Parathyroid adenoma (tissue), 2 donors: ENCODE measurements around the gene TXNDC5.
A peak's percentile ranks its signal among the peaks of the same experiment; 100 is the strongest.

ENCODE experiments used
- H2AFZ ChIP-seq: fragments of 300-600 bp; sonication (generic); one replicate; pipeline ENCODE4 v1.7.0; 2017; ENCODE audit warnings: antibody characterized with exemption, mild to moderate bottlenecking
- H3K27ac ChIP-seq: fragments of 300-600 bp; sonication (generic); one replicate; pipeline ENCODE4 v1.7.0; 2017
- H3K27me3 ChIP-seq: fragments of 300-600 bp; sonication (generic); one replicate; pipeline ENCODE4 v1.7.0; 2017; ENCODE audit warnings: low read length; ENCODE audit not compliant: control insufficient read depth, insufficient read depth
- H3K36me3 ChIP-seq: fragments of 300-600 bp; sonication (generic); one replicate; pipeline ENCODE4 v1.7.0; 2017; ENCODE audit warnings: low read length; ENCODE audit not compliant: control insufficient read depth, insufficient read depth
- H3K4me1 ChIP-seq: fragments of 300-600 bp; sonication (generic); one replicate; pipeline ENCODE4 v1.7.0; 2017; ENCODE audit warnings: control low read depth
- H3K4me2 ChIP-seq: fragments of 300-600 bp; sonication (generic); one replicate; pipeline ENCODE4 v1.7.0; 2017; ENCODE audit warnings: low read length
- H3K4me3 ChIP-seq: fragments of 300-600 bp; sonication (generic); one replicate; pipeline ENCODE4 v1.7.0; 2017; ENCODE audit warnings: low read depth, low read length
- H3K79me2 ChIP-seq: fragments of 300-600 bp; sonication (generic); one replicate; pipeline ENCODE4 v1.7.0; 2017; ENCODE audit warnings: control low read depth
- H3K9ac ChIP-seq: fragments of 300-600 bp; sonication (generic); one replicate; pipeline ENCODE4 v1.7.0; 2017; ENCODE audit warnings: mild to moderate bottlenecking
- H3K9me3 ChIP-seq: fragments of 300-600 bp; sonication (generic); one replicate; pipeline ENCODE4 v1.7.0; 2017; ENCODE audit warnings: low read length; ENCODE audit not compliant: control insufficient read depth
- CTCF ChIP-seq: fragments of 300-600 bp; sonication (generic); IDR thresholded peaks from one replicate; pipeline ENCODE4 v1.7.0; 2017; ENCODE audit warnings: antibody characterized with exemption, mild to moderate bottlenecking
- donor health status: primary hyperparathyroidism.

TXNDC5 gene

GRCh38 chr6:7912736-7913517, 2.3 kb upstream of the TXNDC5 start:
- Histone ChIP-seq H3K4me3 (no peak overlapping the region), H3K4me1 (peaks cover 4% of the 10 kb centered on the region), H2AFZ (no peak overlapping the region), H3K4me2 (no peak overlapping the region), H3K36me3 (no peaks in the 10 kb centered on the region), H3K27me3 (no peaks in the 10 kb centered on the region), H3K9me3 (no peaks in the 10 kb centered on the region), H3K27ac (no peak overlapping the region), H3K9ac (no peak overlapping the region), H3K79me2 (peaks cover 2% of the 10 kb centered on the region)
- TF ChIP-seq CTCF, result no peak

GRCh38 chr6:7912024-7912423, 1.4 kb upstream of the TXNDC5 start:
- Histone ChIP-seq H3K4me2 (no peak overlapping the region), H2AFZ (no peak overlapping the region), H3K27me3 (no peaks in the 10 kb centered on the region), H3K4me1 (peaks cover 11% of the 10 kb centered on the region), H3K27ac (no peak overlapping the region), H3K9ac (no peak overlapping the region), H3K4me3 (no peak overlapping the region), H3K9me3 (no peaks in the 10 kb centered on the region), H3K36me3 (no peaks in the 10 kb centered on the region), H3K79me2 (peaks cover 6% of the 10 kb centered on the region)
- no peak for TF ChIP-seq CTCF

- no peaks in the 10 kb centered on the region for H3K27me3 ChIP-seq
- H3K27ac ChIP-seq, result peak overlapping the region; percentile 60
- H2AFZ ChIP-seq, result peak overlapping the region; percentile 98
- peak overlapping the region; percentile 69 for H3K4me3 ChIP-seq
- no peaks in the 10 kb centered on the region for H3K36me3 ChIP-seq
- peaks cover 13% of the 10 kb centered on the region for H3K4me1 ChIP-seq
- no peak for TF ChIP-seq CTCF
- H3K79me2 ChIP-seq, result peaks cover 6% of the 10 kb centered on the region
- H3K9me3 ChIP-seq, result no peaks in the 10 kb centered on the region
- no peak overlapping the region for H3K9ac ChIP-seq
- peak overlapping the region; percentile 92 for H3K4me2 ChIP-seq
These were observed 747 bp upstream of the TXNDC5 start for GRCh38 chr6:7911345-7911725.

GRCh38 chr6:7910298-7910653, 312 bp downstream of the TXNDC5 start:
- Histone ChIP-seq H2AFZ (no peak overlapping the region), H3K36me3 (no peaks in the 10 kb centered on the region), H3K9me3 (no peaks in the 10 kb centered on the region), H3K27ac (no peak overlapping the region), H3K9ac (no peak overlapping the region), H3K4me1 (peaks cover 13% of the 10 kb centered on the region), H3K27me3 (no peaks in the 10 kb centered on the region), H3K4me2 (peak overlapping the region; percentile 89), H3K79me2 (peaks cover 6% of the 10 kb centered on the region), H3K4me3 (peak overlapping the region; percentile 38)
- TF ChIP-seq CTCF, result no peak
